Neural progenitor cell (in vitro differentiated cells): ENCODE results near the gene FAAP100.

Source experiments
- EZH2 ChIP-seq: fragments of 200-600 bp; sonication (generic); IDR thresholded peaks from 2 replicates; pipeline ENCODE4 v1.6.1; 2017; ENCODE audit warnings: antibody characterized with exemption, mild to moderate bottlenecking, moderate library complexity
- EZH2phosphoT487 ChIP-seq: fragments of 200-600 bp; sonication (generic); IDR thresholded peaks from 2 replicates; pipeline ENCODE4 v1.6.1; 2017; ENCODE audit warnings: antibody characterized with exemption
- TF ChIP-seq, protein P1 (sequence below): fragments of 200-600 bp; sonication (generic); IDR thresholded peaks from 2 replicates; pipeline ENCODE4 v1.5.1; 2017; ENCODE audit warnings: antibody characterized with exemption, mild to moderate bottlenecking

DNA sequence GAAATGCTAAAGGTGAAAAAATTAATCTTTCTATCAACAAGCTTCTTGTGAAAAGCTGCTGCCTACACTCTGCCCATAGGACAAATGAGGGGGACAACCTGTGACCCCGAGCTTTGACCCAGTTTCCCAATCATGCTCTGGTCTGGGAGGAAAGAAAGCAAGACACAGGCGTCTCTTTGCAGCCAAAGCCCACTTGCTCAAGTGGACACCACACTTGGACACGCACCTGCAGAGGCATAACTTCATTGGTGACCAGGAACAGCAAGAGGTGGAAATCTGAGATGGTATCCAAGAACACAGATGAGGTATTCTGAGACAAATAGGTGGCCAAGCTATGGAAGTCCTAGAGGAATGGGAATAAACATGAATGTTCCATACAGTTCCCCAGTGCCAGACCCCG is 15.0 kb upstream of the FAAP100 start:
- TF ChIP-seq EZH2 (no peak), EZH2phosphoT487 (no peak)
- TF ChIP-seq, protein P1, sequence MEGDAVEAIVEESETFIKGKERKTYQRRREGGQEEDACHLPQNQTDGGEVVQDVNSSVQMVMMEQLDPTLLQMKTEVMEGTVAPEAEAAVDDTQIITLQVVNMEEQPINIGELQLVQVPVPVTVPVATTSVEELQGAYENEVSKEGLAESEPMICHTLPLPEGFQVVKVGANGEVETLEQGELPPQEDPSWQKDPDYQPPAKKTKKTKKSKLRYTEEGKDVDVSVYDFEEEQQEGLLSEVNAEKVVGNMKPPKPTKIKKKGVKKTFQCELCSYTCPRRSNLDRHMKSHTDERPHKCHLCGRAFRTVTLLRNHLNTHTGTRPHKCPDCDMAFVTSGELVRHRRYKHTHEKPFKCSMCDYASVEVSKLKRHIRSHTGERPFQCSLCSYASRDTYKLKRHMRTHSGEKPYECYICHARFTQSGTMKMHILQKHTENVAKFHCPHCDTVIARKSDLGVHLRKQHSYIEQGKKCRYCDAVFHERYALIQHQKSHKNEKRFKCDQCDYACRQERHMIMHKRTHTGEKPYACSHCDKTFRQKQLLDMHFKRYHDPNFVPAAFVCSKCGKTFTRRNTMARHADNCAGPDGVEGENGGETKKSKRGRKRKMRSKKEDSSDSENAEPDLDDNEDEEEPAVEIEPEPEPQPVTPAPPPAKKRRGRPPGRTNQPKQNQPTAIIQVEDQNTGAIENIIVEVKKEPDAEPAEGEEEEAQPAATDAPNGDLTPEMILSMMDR: no peak
